MM.1S (cell line): ENCODE results near the gene NCOA4.
"Not testable (repeated sequence)": the region's sequence is repeated elsewhere in the genome, so short reads cannot be mapped to it uniquely, and the experiment has no call there.

Source experiments
- CTCF ChIP-seq: fragments of 300-600 bp; sonication (generic); IDR thresholded peaks from 2 replicates; pipeline ENCODE4 v1.5.1; 2016; ENCODE audit warnings: antibody characterized with exemption, low read length, mixed read lengths
- EZH2 ChIP-seq: fragments of 300-600 bp; sonication (generic); optimal IDR thresholded peaks from 2 replicates; pipeline ENCODE3; 2017; ENCODE audit warnings: low read depth, mild to moderate bottlenecking, antibody characterized with exemption, low read length, mixed read lengths
- EZH2phosphoT487 ChIP-seq: fragments of 300-600 bp; sonication (generic); IDR thresholded peaks from 2 replicates; pipeline ENCODE4 v1.6.1; 2018; ENCODE audit warnings: antibody characterized with exemption, low read length

DNA sequence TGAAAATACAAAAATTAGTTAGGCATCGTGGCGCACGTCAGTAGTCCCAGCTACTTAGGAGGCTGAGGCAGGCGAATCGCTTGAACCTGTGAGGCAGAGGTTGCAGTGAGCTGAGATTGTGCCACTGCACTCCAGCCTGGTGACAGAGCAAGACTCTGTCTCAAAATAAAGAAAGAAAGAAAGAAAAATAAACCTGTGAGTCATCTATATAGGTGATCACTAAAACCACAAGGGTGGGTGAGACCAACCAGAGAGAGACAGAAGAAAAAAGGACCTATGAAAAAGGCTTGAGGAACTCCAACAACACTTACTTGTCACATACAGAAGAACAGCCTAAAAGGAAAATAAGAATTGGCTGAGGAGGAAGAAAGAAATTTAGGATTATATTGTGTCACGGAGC is 72.5 kb downstream of the NCOA4 start:
- TF ChIP-seq CTCF, EZH2, EZH2phosphoT487: not testable (repeated sequence)
